Karpas-422 (cell line): ENCODE results near the gene TBL1X. TPM values are rescaled to one million over a fixed set of nuclear protein-coding genes. Genes with fewer than 3 reads are reported as not detected.
"Not testable (repeated sequence)": the region's sequence is repeated elsewhere in the genome, so short reads cannot be mapped to it uniquely, and the experiment has no call there.

Source experiments
- DNase-seq: peaks from one replicate; pipeline ENCODE4 v3.0.0-alpha.2; 2015
- H2AFZ ChIP-seq: fragments of 200-600 bp; sonication (generic); 2 replicates; pipeline ENCODE4 v1.6.1; 2014; ENCODE audit warnings: antibody characterized with exemption, low read length, mixed read lengths
- H3K27ac ChIP-seq: fragments of 200-600 bp; sonication (generic); 2 replicates; pipeline ENCODE4 v1.5.1; 2014; ENCODE audit warnings: mild to moderate bottlenecking, low read length, moderate library complexity
- H3K27me3 ChIP-seq: fragments of 200-600 bp; sonication (generic); 2 replicates; pipeline ENCODE4 v1.6.1; 2014; ENCODE audit warnings: low read length, mixed read lengths
- H3K36me3 ChIP-seq: fragments of 200-600 bp; sonication (generic); 2 replicates; pipeline ENCODE4 v1.6.1; 2014; ENCODE audit warnings: low read length, mixed read lengths; ENCODE audit not compliant: insufficient read depth
- H3K4me1 ChIP-seq: fragments of 200-600 bp; sonication (generic); 2 replicates; pipeline ENCODE4 v1.6.1; 2014; ENCODE audit warnings: mild to moderate bottlenecking, low read length, mixed read lengths
- H3K4me2 ChIP-seq: fragments of 200-600 bp; sonication (generic); 2 replicates; pipeline ENCODE4 v1.6.1; 2014; ENCODE audit warnings: low read length, low read depth, mild to moderate bottlenecking; ENCODE audit not compliant: poor library complexity, severe bottlenecking
- H3K4me3 ChIP-seq: fragments of 200-600 bp; sonication (generic); 2 replicates; pipeline ENCODE4 v1.5.1; 2014; ENCODE audit warnings: mild to moderate bottlenecking, antibody characterized with exemption, low read length, mixed read lengths
- H3K79me2 ChIP-seq: fragments of 200-600 bp; sonication (generic); 2 replicates; pipeline ENCODE4 v1.6.1; 2014; ENCODE audit warnings: mild to moderate bottlenecking, low read length, mixed read lengths
- H3K9ac ChIP-seq: fragments of 200-600 bp; sonication (generic); 2 replicates; pipeline ENCODE4 v1.6.0; 2014; ENCODE audit warnings: low read length
- H3K9me2 ChIP-seq: fragments of 200-600 bp; sonication (generic), shearing (Covaris generic); replicated peaks from 2 replicates; pipeline ENCODE4 v1.6.0; 2014; ENCODE audit warnings: mild to moderate bottlenecking, low read length, moderate library complexity; ENCODE audit not compliant: insufficient read depth
- H3K9me3 ChIP-seq: fragments of 300-700, 200-600 bp; sonication (generic); 2 replicates; pipeline ENCODE4 v1.6.1; 2014; ENCODE audit warnings: low read length, mixed read lengths
- H4K20me1 ChIP-seq: fragments of 200-600 bp; sonication (generic); 2 replicates; pipeline ENCODE4 v1.6.1; 2014; ENCODE audit warnings: mild to moderate bottlenecking, antibody characterized with exemption, low read length, low read depth; ENCODE audit not compliant: insufficient read depth
- total RNA-seq: library from RNA; depleted of rRNA; stranded (reverse); fragments of >200 nt; shearing (Covaris generic); gene quantifications from 2 replicates; pipeline ENCODE4 v1.2.3, GENCODE V29; 2014; ENCODE audit warnings: low replicate concordance

Gene TBL1X
- total RNA-seq, 1 experiment from 2014 or later, result 9.4 TPM

GRCh38 chrX:9466124-9466495, 1.3 kb downstream of the TBL1X start:
- Histone ChIP-seq H4K20me1 (no peaks in the 10 kb centered on the region), H3K27me3 (no peaks in the 10 kb centered on the region), H3K9ac (no peak overlapping the region), H3K4me2 (peak overlapping the region; percentile 64), H3K9me3 (no peaks in the 10 kb centered on the region), H3K27ac (no peak overlapping the region), H3K9me2 (no peaks in the 10 kb centered on the region), H3K4me3 (peak overlapping the region; percentile 65; the same call in 1 of the 2 replicates), H3K79me2 (no peaks in the 10 kb centered on the region), H3K4me1 (peaks cover 27% of the 10 kb centered on the region), H2AFZ (no peak overlapping the region), H3K36me3 (no peaks in the 10 kb centered on the region)
- no peak for DNase-seq

- no peak for DNase-seq
- Histone ChIP-seq H3K4me2 (peak overlapping the region; percentile 64), H3K27me3 (no peaks in the 10 kb centered on the region), H3K9me2 (no peaks in the 10 kb centered on the region), H3K36me3 (no peaks in the 10 kb centered on the region), H4K20me1 (no peaks in the 10 kb centered on the region), H3K27ac (no peak overlapping the region), H3K4me1 (peaks cover 27% of the 10 kb centered on the region), H3K4me3 (no peak overlapping the region), H3K9ac (no peak overlapping the region), H3K9me3 (no peaks in the 10 kb centered on the region), H2AFZ (no peak overlapping the region), H3K79me2 (no peaks in the 10 kb centered on the region)
Measured at GRCh38 chrX:9466736-9467135, 1.9 kb downstream of the TBL1X start.

GRCh38 chrX:9467146-9467545, 2.3 kb downstream of the TBL1X start:
- no peaks in the 10 kb centered on the region for H4K20me1 ChIP-seq
- no peak overlapping the region for H3K27ac ChIP-seq
- no peak overlapping the region for H3K4me2 ChIP-seq
- H3K36me3 ChIP-seq, result no peaks in the 10 kb centered on the region
- H3K9me3 ChIP-seq, result no peaks in the 10 kb centered on the region
- no peak overlapping the region for H3K9ac ChIP-seq
- no peak overlapping the region for H3K4me3 ChIP-seq
- peaks cover 27% of the 10 kb centered on the region for H3K4me1 ChIP-seq
- no peaks in the 10 kb centered on the region for H3K9me2 ChIP-seq
- H3K27me3 ChIP-seq, result no peaks in the 10 kb centered on the region
- DNase-seq, result no peak
- no peaks in the 10 kb centered on the region for H3K79me2 ChIP-seq
- no peak overlapping the region for H2AFZ ChIP-seq

GRCh38 chrX:9467751-9468150, 2.9 kb downstream of the TBL1X start:
- Histone ChIP-seq H3K9me3 (no peaks in the 10 kb centered on the region), H3K4me2 (no peak overlapping the region), H3K79me2 (no peaks in the 10 kb centered on the region), H3K27ac (no peak overlapping the region), H4K20me1 (no peaks in the 10 kb centered on the region), H3K9ac (no peak overlapping the region), H3K9me2 (no peaks in the 10 kb centered on the region), H2AFZ (no peak overlapping the region), H3K4me1 (peaks cover 21% of the 10 kb centered on the region), H3K36me3 (no peaks in the 10 kb centered on the region), H3K4me3 (no peak overlapping the region), H3K27me3 (no peaks in the 10 kb centered on the region)
- no peak for DNase-seq

- no peaks in the 10 kb centered on the region for H4K20me1 ChIP-seq
- H3K27me3 ChIP-seq, result no peaks in the 10 kb centered on the region
- peaks cover 11% of the 10 kb centered on the region for H3K4me1 ChIP-seq
- no peaks in the 10 kb centered on the region for H3K36me3 ChIP-seq
- no peak overlapping the region for H3K27ac ChIP-seq
- no peak overlapping the region for H3K4me2 ChIP-seq
- no peak overlapping the region for H2AFZ ChIP-seq
- no peaks in the 10 kb centered on the region for H3K79me2 ChIP-seq
- H3K9ac ChIP-seq, result no peak overlapping the region
- H3K9me2 ChIP-seq, result no peaks in the 10 kb centered on the region
- no peak for DNase-seq
- no peak overlapping the region for H3K4me3 ChIP-seq
- no peaks in the 10 kb centered on the region for H3K9me3 ChIP-seq
Measured at GRCh38 chrX:9471571-9471985, 6.7 kb downstream of the TBL1X start.

GRCh38 chrX:9473708-9474107, 8.8 kb downstream of the TBL1X start:
- Histone ChIP-seq H3K9me3 (no peaks in the 10 kb centered on the region), H3K9ac (no peak overlapping the region), H3K36me3 (no peaks in the 10 kb centered on the region), H3K79me2 (no peaks in the 10 kb centered on the region), H3K27ac (no peak overlapping the region), H3K4me3 (no peak overlapping the region), H3K9me2 (no peaks in the 10 kb centered on the region), H3K27me3 (no peaks in the 10 kb centered on the region), H2AFZ (no peak overlapping the region), H3K4me2 (no peak overlapping the region), H3K4me1 (peaks cover 11% of the 10 kb centered on the region), H4K20me1 (no peaks in the 10 kb centered on the region)
- DNase-seq, result no peak

- H3K79me2 ChIP-seq, H3K27ac ChIP-seq, H4K20me1 ChIP-seq, H3K9ac ChIP-seq, DNase-seq, H2AFZ ChIP-seq, H3K9me2 ChIP-seq, H3K4me3 ChIP-seq, H3K36me3 ChIP-seq, H3K9me3 ChIP-seq, H3K27me3 ChIP-seq, H3K4me2 ChIP-seq: not testable (repeated sequence)
- peaks cover 11% of the 10 kb centered on the region for H3K4me1 ChIP-seq
Measured at GRCh38 chrX:9475417-9475816, 10.6 kb downstream of the TBL1X start.

- H3K9me3 ChIP-seq, result no peaks in the 10 kb centered on the region
- H3K4me1 ChIP-seq, result peaks cover 11% of the 10 kb centered on the region
- H3K9me2 ChIP-seq, result no peaks in the 10 kb centered on the region
- no peak for DNase-seq
- no peaks in the 10 kb centered on the region for H3K36me3 ChIP-seq
- H2AFZ ChIP-seq, result no peak overlapping the region
- H3K4me2 ChIP-seq, result no peak overlapping the region
- H3K4me3 ChIP-seq, result no peak overlapping the region
- H4K20me1 ChIP-seq, result no peaks in the 10 kb centered on the region
- no peaks in the 10 kb centered on the region for H3K79me2 ChIP-seq
- H3K27ac ChIP-seq, result no peak overlapping the region
- no peaks in the 10 kb centered on the region for H3K27me3 ChIP-seq
- H3K9ac ChIP-seq, result no peak overlapping the region
Measured at GRCh38 chrX:9475984-9476383, 11.1 kb downstream of the TBL1X start.
